HG03064 (cell line): Measurements from ENCODE around the gene ANKRD22.

Experiments used
- ATAC-seq: cut with Tn5 transposase; IDR thresholded peaks from one replicate; pipeline ENCODE4 v1.9.1; 2021; ENCODE audit warnings: low read depth; ENCODE audit not compliant: unreplicated experiment

ANKRD22 gene

GRCh38 chr10:88879534-88880281 lies 28.1 kb upstream of the ANKRD22 start, which contains the start of gene STAMBPL1:
Gene STAMBPL1, plus strand, starts transcription at chr10:88880245. Its CDS starts 21,464 bp downstream, at chr10:88901709.
- peak; percentile 43 for ATAC-seq

DNA sequence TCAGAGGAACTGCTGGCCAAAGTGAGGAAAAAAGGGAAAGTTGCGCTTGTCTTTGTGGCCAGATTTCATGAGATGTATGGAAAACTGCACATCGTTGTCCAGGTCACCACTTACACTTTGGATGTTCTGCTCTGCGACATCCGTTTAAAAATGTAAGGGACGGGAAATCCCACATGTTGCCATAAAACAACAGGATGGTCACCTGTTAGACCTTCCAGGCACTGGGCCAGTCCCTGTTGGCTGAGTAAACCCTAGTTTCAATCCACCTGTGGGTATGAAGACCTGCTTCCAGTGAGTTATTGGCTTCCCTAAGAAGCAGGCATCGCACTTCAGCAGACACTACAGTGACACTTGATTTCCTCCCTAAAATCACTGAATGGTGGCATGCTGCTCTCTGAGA lies 25.7 kb upstream of the ANKRD22 start:
- ATAC-seq, result no peak

DNA sequence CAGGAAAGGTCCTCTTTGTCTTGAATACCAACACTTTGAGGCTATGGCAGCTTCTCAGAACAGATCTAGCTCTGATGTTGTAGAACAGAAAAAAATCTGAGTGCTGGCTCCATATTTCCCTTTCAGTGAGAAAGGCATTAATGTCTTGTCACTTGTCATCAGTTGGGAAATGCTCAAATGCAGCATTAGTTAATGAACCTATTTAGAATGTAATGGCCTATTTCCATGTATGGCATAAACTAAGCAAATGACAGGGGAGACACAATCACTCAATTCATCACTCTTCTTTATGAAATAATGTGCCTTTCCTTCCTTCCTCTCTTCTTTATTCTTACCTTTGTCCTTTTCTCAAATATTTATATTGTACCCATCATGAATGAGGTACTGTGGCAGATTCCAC lies 23.4 kb upstream of the ANKRD22 start:
- ATAC-seq, result no peak

GRCh38 chr10:88874281-88874680 lies 22.6 kb upstream of the ANKRD22 start:
- no peak for ATAC-seq

- no peak for ATAC-seq
These were observed 22.1 kb upstream of the ANKRD22 start for GRCh38 chr10:88873757-88874156.

DNA sequence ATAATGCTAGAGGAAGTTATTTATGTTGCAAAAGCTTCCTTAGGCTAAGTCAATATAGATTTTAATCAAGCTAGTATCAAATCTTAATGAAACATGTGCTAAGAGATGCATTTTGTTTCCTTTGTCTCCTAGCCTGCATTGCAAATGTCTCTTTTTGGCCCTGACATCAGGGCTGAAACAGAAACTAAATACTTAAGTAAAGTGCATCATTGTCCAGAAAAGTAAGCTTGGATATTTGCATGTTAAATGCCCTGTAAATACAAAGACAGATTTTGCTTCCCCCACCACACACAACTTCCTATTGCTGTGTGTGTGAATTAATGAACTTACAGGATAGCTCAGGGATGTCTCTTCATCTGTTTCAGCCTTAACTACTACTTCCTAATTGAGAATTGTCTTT lies 18.4 kb upstream of the ANKRD22 start:
- no peak for ATAC-seq

GRCh38 chr10:88866454-88866853 lies 14.8 kb upstream of the ANKRD22 start:
- ATAC-seq, result no peak

- ATAC-seq, result no peak
These were observed 13.7 kb upstream of the ANKRD22 start for GRCh38 chr10:88865281-88865876.

DNA sequence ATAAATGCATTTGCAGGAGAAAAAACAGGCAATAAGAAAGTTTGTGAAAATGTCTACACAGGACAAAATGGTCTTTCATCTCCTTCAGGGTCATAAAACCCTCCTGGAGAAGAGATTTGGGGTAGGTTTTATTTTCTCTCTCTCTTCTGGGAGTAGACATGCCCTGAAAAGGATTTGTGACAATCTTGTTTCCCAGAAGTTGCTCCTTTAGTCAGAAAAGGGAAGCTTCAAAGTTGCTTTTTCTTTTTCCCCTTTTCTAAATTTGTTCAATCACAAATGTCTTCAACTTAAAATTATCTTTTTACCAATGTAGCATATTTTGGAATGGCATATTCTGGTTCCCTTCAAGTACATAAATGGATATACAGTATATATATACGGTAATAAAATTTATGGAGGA lies 9.4 kb upstream of the ANKRD22 start:
- no peak for ATAC-seq

DNA sequence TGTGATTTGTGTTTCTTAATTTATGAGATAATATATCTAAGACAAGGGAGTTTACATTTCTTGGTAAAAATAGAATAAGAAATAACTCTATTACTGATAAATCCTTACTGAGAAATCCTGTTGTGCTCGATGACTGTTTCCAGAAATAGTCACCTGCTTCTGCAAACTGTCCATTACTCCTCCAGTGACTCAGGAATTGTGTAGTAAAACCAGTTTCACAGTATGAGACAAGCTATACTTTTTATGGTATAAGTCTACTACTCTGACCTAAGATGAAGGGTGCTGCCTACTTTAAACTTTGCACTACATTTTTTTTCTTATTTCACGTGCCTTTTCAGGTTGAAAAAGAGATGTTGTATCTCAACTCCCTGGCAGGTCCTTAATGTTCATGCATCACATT lies 6.8 kb upstream of the ANKRD22 start:
- ATAC-seq, result no peak

DNA sequence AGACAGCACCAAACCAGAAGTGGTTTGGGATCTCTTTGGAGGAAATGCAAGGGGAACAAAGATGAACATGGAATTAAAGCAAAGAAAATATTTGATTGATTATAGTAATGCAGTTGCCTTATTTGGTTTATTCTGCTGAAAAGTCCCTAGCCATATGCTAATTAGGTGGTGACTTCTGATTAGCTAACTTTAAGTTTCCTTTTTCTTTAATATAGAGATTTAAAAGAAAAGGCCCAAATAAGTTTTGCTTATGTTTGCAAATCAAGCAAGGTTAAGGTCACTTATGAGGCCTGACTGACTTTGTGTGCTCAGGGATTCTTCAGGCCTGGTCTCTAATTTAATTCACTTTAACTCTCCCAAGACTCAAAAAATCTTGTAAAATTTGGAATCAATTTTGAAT lies 6.2 kb upstream of the ANKRD22 start:
- ATAC-seq, result no peak

DNA sequence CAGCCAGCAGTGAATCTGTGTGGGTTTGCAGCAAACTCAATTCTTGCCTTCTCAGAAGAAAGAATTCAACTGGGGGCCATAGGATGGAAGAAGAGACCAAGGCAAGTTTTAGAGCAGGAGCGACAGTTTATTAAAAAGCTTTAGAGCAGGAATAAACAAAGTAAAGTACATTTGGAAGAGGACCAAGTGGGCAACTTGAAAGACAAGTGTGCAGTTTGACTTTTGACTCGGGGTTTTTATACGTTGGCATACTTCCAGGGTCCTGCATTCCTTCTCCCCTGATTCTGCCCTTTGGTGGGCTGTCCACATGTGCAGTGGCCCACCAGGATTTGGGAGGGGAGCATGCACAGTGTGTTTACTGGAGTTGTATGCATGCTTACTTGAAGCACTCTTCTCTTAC lies 3.0 kb upstream of the ANKRD22 start:
- ATAC-seq, result no peak

DNA sequence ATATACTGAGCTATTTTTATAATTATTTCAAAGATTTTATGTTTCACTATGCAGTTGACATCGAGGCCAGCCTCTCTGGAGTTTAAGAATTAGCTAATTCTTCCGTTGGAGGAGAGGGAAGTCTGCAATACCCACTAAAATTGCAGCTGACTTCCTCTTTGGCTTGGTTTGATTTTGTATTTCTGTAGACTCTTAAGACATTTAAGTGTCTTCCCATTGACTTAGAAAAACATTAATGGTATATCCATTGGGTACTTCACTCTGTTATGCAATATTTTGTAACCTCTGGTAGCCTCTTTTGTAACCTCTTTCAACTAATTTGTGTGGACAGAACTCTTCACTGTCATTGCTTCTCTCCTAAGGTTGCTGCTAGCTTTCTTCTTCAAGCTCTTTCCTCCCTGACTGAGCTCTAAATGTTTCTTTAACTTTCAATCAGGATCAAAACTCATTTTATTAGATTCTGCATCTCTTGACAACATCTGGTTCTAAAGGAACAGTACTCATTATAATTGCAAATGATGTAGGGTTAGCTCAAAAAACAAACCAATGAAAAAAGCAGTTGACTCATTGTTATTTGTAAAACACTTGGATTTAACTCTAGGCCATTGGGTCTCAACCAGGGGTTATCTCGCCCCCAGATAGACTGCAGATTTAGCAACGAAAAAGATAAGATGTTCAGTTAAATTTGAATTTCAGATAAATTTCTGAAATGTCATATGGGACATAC lies 1.7 kb upstream of the ANKRD22 start:
- ATAC-seq, result no peak

- ATAC-seq, result no peak
These were observed 683 bp upstream of the ANKRD22 start for GRCh38 chr10:88852327-88852726.

GRCh38 chr10:88850712-88851111 lies 932 bp downstream of the ANKRD22 start:
- ATAC-seq, result no peak

GRCh38 chr10:88849234-88849633 lies 2.4 kb downstream of the ANKRD22 start:
- no peak for ATAC-seq

GRCh38 chr10:88848499-88848898 lies 3.1 kb downstream of the ANKRD22 start:
- no peak for ATAC-seq

- no peak for ATAC-seq
These were observed 8.5 kb downstream of the ANKRD22 start for GRCh38 chr10:88843171-88843570.

- no peak for ATAC-seq
These were observed 10.1 kb downstream of the ANKRD22 start for GRCh38 chr10:88841316-88842111.

GRCh38 chr10:88840881-88841280 lies 10.8 kb downstream of the ANKRD22 start:
- ATAC-seq, result no peak

DNA sequence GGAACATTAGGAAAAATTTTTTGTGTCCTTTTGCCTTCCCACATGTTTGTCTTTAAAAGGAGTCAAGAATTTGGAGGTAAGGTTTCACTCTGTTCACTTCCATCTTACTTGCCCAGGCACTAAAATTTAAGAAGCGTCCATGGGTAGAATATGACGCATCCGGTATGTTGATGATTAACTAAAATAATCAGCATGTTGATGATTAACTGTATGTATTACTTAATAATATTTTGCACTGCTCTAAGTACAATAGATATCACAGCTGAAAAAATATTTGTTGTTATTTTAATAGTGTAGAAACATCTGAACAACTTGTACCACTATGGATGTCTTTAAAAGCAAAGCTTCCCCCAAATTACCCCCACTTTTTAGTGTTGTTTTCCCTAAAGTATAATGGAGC lies 11.5 kb downstream of the ANKRD22 start:
- ATAC-seq, result no peak
